ENCODE data around the gene MTA3. TPM values are rescaled to one million over a fixed set of nuclear protein-coding genes. Genes with fewer than 3 reads are reported as not detected.

Gene MTA3
- total RNA-seq, 4 donors from 2014 or later, result 6.6 to 21.6 (median 9.5) TPM

DNA sequence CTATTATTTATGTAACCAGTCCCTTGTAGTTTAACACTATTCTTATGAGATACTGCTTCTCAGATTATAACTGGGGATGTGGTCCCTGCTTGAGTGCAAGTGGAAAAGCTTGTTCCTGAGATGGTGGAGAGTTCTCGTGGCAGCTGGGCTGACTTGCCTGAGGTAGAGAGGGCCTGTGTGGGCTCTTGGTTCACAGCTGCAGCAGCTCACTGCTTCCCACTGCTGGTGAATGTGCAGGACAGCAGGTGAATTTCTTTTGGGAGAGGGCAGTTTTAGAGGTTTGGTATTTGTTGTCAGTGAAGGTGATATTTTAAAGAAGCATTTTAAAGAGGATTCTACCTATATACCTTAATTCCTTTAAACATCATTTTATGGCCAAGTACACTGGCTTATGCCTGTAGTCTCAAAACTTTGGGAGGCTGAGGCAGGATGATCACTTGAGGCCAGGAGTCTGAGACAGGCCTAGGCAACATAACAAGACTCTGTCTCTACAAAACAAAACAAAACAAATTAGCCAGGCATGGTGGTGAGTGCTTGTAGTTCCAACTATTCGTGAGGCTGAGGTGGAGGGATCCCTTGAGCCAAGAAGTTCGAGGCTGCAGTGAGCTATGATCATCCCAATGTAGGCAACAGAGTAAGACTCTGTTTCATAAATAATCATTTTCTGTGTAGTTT lies 94.8 kb downstream of the MTA3 start:
- DNase-seq (peak; percentile 19 to 49), ATAC-seq (peak; percentile 63 to 93)
- TF ChIP-seq POLR2A (IDR thresholded peaks at IDR 0.05), result no peak
- TF ChIP-seq, protein P1, sequence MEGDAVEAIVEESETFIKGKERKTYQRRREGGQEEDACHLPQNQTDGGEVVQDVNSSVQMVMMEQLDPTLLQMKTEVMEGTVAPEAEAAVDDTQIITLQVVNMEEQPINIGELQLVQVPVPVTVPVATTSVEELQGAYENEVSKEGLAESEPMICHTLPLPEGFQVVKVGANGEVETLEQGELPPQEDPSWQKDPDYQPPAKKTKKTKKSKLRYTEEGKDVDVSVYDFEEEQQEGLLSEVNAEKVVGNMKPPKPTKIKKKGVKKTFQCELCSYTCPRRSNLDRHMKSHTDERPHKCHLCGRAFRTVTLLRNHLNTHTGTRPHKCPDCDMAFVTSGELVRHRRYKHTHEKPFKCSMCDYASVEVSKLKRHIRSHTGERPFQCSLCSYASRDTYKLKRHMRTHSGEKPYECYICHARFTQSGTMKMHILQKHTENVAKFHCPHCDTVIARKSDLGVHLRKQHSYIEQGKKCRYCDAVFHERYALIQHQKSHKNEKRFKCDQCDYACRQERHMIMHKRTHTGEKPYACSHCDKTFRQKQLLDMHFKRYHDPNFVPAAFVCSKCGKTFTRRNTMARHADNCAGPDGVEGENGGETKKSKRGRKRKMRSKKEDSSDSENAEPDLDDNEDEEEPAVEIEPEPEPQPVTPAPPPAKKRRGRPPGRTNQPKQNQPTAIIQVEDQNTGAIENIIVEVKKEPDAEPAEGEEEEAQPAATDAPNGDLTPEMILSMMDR (IDR thresholded peaks at IDR 0.05 in 4 of 5, conservative IDR thresholded peaks at IDR 0.05 in 1 of 5), result peak; percentile 71 to 94 (median 84)
- Histone ChIP-seq H3K4me1 (no peaks in the 10 kb centered on the region), H3K9me3 (no peaks in the 10 kb centered on the region), H3K27ac (no peak overlapping the region), H3K36me3 (no peaks in the 10 kb centered on the region), H3K4me3 (no peak overlapping the region), H3K27me3 (no peaks in the 10 kb centered on the region)
- intact Hi-C loops (cut with DNase I; ENCODE audit: low total_unique reads), result loop anchor here (1.0 kb wide), 2 partner anchors 150 to 168 kb away; no protein-coding TSS in a partner anchor
- in situ Hi-C loops (cut with MboI; ENCODE audit: low sequenced_read_pairs in 4 of 4), result loop anchor here (5.0 to 10.0 kb wide), 4 partner anchors 146 to 166 kb away; no protein-coding TSS in a partner anchor

DNA sequence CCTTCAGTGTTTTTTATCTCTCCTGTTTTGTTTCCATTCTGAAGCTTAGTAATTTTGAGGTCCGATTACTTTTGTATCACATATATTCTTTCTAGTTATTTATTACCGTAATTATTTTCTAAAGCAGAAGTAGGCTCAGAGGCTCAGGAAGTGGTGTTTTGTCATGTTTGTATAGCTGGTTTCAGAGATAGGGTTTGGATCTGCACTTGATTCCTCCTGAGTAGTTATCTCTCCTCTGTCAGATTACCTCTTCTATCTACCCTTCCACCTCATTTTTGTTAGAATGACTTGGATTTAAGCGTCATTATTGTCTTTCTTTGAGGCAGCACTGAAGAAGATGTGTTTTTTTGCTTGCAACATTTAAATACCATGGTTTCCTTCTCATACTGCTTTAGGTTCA lies 95.4 kb downstream of the MTA3 start:
- H3K4me1 ChIP-seq, result no peaks in the 10 kb centered on the region
- H3K4me3 ChIP-seq, result no peak overlapping the region
- ATAC-seq, result no peak
- no peak overlapping the region for H3K27ac ChIP-seq
- in situ Hi-C loops (cut with MboI; ENCODE audit: low sequenced_read_pairs in 4 of 4), result loop anchor here (5.0 to 10.0 kb wide), 4 partner anchors 147 to 167 kb away; no protein-coding TSS in a partner anchor
- intact Hi-C loops (cut with DNase I; ENCODE audit: low total_unique reads), result loop anchor here (1.0 kb wide), 2 partner anchors 151 to 169 kb away; no protein-coding TSS in a partner anchor
- DNase-seq, result no peak
- TF ChIP-seq POLR2A (IDR thresholded peaks at IDR 0.05), result no peak
- TF ChIP-seq, protein P1 (IDR thresholded peaks at IDR 0.05 in 4 of 5, conservative IDR thresholded peaks at IDR 0.05 in 1 of 5), result no peak
- H3K36me3 ChIP-seq, result no peaks in the 10 kb centered on the region
- no peaks in the 10 kb centered on the region for H3K27me3 ChIP-seq
- no peaks in the 10 kb centered on the region for H3K9me3 ChIP-seq

DNA sequence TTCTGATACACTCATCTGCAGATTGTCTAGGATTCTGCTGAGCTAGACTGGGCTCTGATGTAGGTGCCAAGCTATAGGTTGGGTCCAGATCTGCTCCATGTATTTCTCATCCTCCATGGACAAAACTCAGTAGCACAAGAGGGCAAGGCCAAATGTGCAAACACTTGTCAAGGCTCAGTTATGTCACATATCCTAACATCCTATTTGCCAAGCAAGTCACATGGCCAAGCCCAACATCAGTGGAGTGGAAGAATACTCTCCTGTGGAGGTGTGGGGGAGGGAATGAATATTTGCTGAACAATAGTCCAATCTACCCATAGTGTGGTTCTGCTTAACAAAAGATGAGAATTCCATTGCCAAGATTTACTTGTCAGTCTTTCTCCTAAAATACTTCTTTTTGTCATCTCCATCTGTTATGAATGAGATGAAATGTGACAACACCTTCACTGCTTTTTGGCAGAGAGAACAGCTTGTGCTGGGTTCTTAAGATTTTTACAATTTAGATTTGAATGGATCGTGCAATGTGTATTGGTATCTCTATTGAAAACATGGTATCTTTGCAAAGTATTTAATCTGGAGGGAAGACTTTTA lies 105.7 kb downstream of the MTA3 start:
- Histone ChIP-seq H3K4me1 (peaks cover 0 to 5% of the 10 kb centered on the region in 2 donors), H3K9me3 (no peaks in the 10 kb centered on the region), H3K27ac (no peak overlapping the region), H3K36me3 (no peaks in the 10 kb centered on the region), H3K27me3 (no peaks in the 10 kb centered on the region), H3K4me3 (no peak overlapping the region)
- ATAC-seq, result no peak
- intact Hi-C loops (cut with DNase I; ENCODE audit: low total_unique reads), result no loop called here
- TF ChIP-seq, protein P1 (IDR thresholded peaks at IDR 0.05 in 4 of 5, conservative IDR thresholded peaks at IDR 0.05 in 1 of 5), result no peak
- no peak for TF ChIP-seq POLR2A (IDR thresholded peaks at IDR 0.05)
- in situ Hi-C loops (cut with MboI; ENCODE audit: low sequenced_read_pairs in 4 of 4), result no loop called here
- no peak for DNase-seq

DNA sequence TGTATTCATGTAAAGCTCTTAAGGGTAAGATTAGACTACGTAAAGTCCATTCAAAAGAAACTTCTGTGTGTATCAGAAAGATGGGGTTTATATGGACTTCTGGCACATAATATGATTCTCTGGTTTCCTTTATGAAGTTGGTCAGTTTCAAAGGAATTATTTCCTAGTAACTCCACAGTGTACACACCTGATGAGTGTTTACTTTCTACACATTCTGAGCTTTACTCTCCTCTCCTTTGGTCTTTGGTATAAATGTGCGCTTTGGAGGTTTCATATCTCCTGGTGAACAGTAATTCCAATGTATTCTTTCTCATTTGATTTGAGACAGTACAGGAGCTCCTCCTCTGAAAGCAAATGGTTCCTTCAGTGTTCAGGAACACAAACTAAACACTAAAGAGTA lies 107.4 kb downstream of the MTA3 start:
- Histone ChIP-seq H3K27ac (no peak overlapping the region), H3K4me3 (no peak overlapping the region), H3K36me3 (no peaks in the 10 kb centered on the region), H3K4me1 (peaks cover 0 to 5% of the 10 kb centered on the region in 2 donors), H3K9me3 (no peaks in the 10 kb centered on the region), H3K27me3 (no peaks in the 10 kb centered on the region)
- intact Hi-C loops (cut with DNase I; ENCODE audit: low total_unique reads) (no loop called here), in situ Hi-C loops (cut with MboI; ENCODE audit: low sequenced_read_pairs in 4 of 4) (no loop called here)
- no peak for TF ChIP-seq POLR2A (IDR thresholded peaks at IDR 0.05)
- TF ChIP-seq, protein P1 (IDR thresholded peaks at IDR 0.05 in 4 of 5, conservative IDR thresholded peaks at IDR 0.05 in 1 of 5), result no peak
- DNase-seq (no peak), ATAC-seq (no peak)
